Measurements from ENCODE around the gene TMEM168. TPM values are rescaled to one million over a fixed set of nuclear protein-coding genes. Genes with fewer than 3 reads are reported as not detected.
A peak's percentile ranks its signal among the peaks of the same experiment; 100 is the strongest.

Gene TMEM168
- polyA plus RNA-seq, 3 donors, result 7.0 to 14.7 (median 14.6) TPM

DNA sequence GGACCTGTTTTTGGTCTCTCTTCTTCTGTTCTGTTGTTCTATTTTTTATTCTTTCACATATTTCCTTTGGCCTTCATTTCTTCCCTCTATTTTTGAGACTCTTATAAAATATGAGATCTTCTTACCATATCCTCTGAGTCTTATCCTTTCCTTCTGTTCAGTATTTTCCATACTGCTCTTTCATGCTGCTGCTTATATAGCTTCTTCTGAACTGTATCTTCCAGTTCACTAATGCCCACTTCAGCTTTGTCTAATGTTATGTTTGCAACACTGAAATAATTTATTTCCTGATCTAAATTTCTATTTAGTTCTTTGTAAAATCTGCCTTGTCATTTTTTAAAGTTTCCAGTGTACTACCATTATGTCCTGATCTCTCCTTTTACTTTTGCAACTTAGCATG is 12.8 kb downstream of the TMEM168 start:
- Mint-ChIP-seq H3K27ac (peak overlapping the region in 1 of 7 donors; percentile 32), H3K4me1 (no peaks in the 10 kb centered on the region), H3K4me3 (no peak overlapping the region), H3K9me3 (no peaks in the 10 kb centered on the region), H3K36me3 (peaks cover 27 to 35% of the 10 kb centered on the region in 2 donors), H3K27me3 (ENCODE audit: low read depth in 3 of 3) (no peaks in the 10 kb centered on the region)
- H3K27ac ChIP-seq (ENCODE audit: low read depth in 1 of 2, low read length in 2 of 2), result no peak overlapping the region
- no peak overlapping the region for H3K4me3 ChIP-seq (replicated peaks in 1 of 3; ENCODE audit: low read depth in 2 of 3, low read length in 3 of 3)
- no peak overlapping the region for H3K9ac ChIP-seq (ENCODE audit: insufficient read depth, low read length, poor library complexity, severe bottlenecking)
- H3K36me3 ChIP-seq (replicated peaks in 1 of 2; ENCODE audit: control insufficient read depth in 1 of 2, insufficient read depth in 2 of 2, low read length in 2 of 2), result peaks cover 9 to 38% of the 10 kb centered on the region in 2 donors
- no peaks in the 10 kb centered on the region for H3K4me1 ChIP-seq (ENCODE audit: control insufficient read depth in 1 of 2, insufficient read depth in 2 of 2, low read length in 2 of 2)
- no peaks in the 10 kb centered on the region for H3K9me3 ChIP-seq (replicated peaks in 1 of 2; ENCODE audit: control insufficient read depth in 1 of 2, insufficient read depth in 1 of 2, low read length in 2 of 2)
- intact Hi-C loops (cut with micrococcal nuclease), result no loop called here
- DNase-seq, result no peak
- peaks cover 5% of the 10 kb centered on the region for H3K79me2 ChIP-seq (ENCODE audit: insufficient read depth, low read length)
- no peaks in the 10 kb centered on the region for H3K27me3 ChIP-seq (ENCODE audit: control insufficient read depth in 2 of 2, insufficient read depth in 2 of 2, low read length in 2 of 2)
- H4K20me1 ChIP-seq (ENCODE audit: insufficient read depth, low read length), result peaks cover 8% of the 10 kb centered on the region
- no peak for TF ChIP-seq CTCF (IDR thresholded peaks at IDR 0.05)
- no peak overlapping the region for H3K4me2 ChIP-seq (replicated peaks; ENCODE audit: extremely low read depth, low read length, poor library complexity, severe bottlenecking)
- H2AFZ ChIP-seq (ENCODE audit: insufficient read depth, low read depth, low read length, poor library complexity, severe bottlenecking), result no peak overlapping the region

GRCh38 chr7:112771166-112771565 is 19.0 kb downstream of the TMEM168 start:
- Histone ChIP-seq H4K20me1 (ENCODE audit: insufficient read depth, low read length) (no peaks in the 10 kb centered on the region), H3K79me2 (ENCODE audit: insufficient read depth, low read length) (no peaks in the 10 kb centered on the region), H3K4me3 (replicated peaks in 1 of 3; ENCODE audit: low read depth in 2 of 3, low read length in 3 of 3) (no peak overlapping the region), H3K9me3 (replicated peaks in 1 of 2; ENCODE audit: control insufficient read depth in 1 of 2, insufficient read depth in 1 of 2, low read length in 2 of 2) (no peaks in the 10 kb centered on the region), H3K36me3 (replicated peaks in 1 of 2; ENCODE audit: control insufficient read depth in 1 of 2, insufficient read depth in 2 of 2, low read length in 2 of 2) (peaks cover 6 to 23% of the 10 kb centered on the region in 2 donors), H3K4me1 (ENCODE audit: control insufficient read depth in 1 of 2, insufficient read depth in 2 of 2, low read length in 2 of 2) (no peaks in the 10 kb centered on the region), H2AFZ (ENCODE audit: insufficient read depth, low read depth, low read length, poor library complexity, severe bottlenecking) (no peak overlapping the region), H3K9ac (ENCODE audit: insufficient read depth, low read length, poor library complexity, severe bottlenecking) (no peak overlapping the region), H3K27me3 (ENCODE audit: control insufficient read depth in 2 of 2, insufficient read depth in 2 of 2, low read length in 2 of 2) (no peaks in the 10 kb centered on the region), H3K4me2 (replicated peaks; ENCODE audit: extremely low read depth, low read length, poor library complexity, severe bottlenecking) (no peak overlapping the region), H3K27ac (ENCODE audit: low read depth in 1 of 2, low read length in 2 of 2) (no peak overlapping the region)
- Mint-ChIP-seq H3K4me3 (no peak overlapping the region), H3K36me3 (peaks cover 15 to 30% of the 10 kb centered on the region in 2 donors), H3K9me3 (no peaks in the 10 kb centered on the region), H3K4me1 (no peaks in the 10 kb centered on the region), H3K27ac (no peak overlapping the region), H3K27me3 (ENCODE audit: low read depth in 3 of 3) (no peaks in the 10 kb centered on the region)
- TF ChIP-seq CTCF (IDR thresholded peaks at IDR 0.05), result no peak
- DNase-seq, result no peak
- intact Hi-C loops (cut with micrococcal nuclease), result no loop called here
- WGBS (ENCODE audit: insufficient coverage), result no CpG with 5 or more reads among the region's 1 CpG

All from CD14-positive monocyte (primary cell).